Astrocyte (in vitro differentiated cells and primary cell): ENCODE data around the gene POLD2. TPM values are rescaled to one million over a fixed set of nuclear protein-coding genes. Genes with fewer than 3 reads are reported as not detected.
"Not testable (repeated sequence)": the region's sequence is repeated elsewhere in the genome, so short reads cannot be mapped to it uniquely, and the experiment has no call there.

Experiments used
- DNase-seq: peaks from one replicate; pipeline ENCODE4 v3.0.0-alpha.2; 2010; ENCODE audit warnings: low read depth
- FAIRE-seq: peaks from 2 replicates; lab custom pipeline; 2011; peaks lifted over from hg19 to GRCh38; lab: Jason Lieb, UNC
- H2AFZ ChIP-seq: 2 replicates; pipeline ENCODE4 v1.6.0; 2012; ENCODE audit warnings: low read depth, low read length, inconsistent platforms
- H3K27ac ChIP-seq: 2 replicates; pipeline ENCODE4 v1.5.1; 2011; ENCODE audit warnings: low read depth, low read length, inconsistent platforms
- H3K27me3 ChIP-seq: 2 replicates; pipeline ENCODE4 v1.6.0; 2011; ENCODE audit warnings: low read length, inconsistent platforms; ENCODE audit not compliant: insufficient read depth
- H3K36me3 ChIP-seq: 2 replicates; pipeline ENCODE4 v1.5.1; 2011; ENCODE audit warnings: low read length, inconsistent platforms; ENCODE audit not compliant: insufficient read depth
- H3K4me1 ChIP-seq: 2 replicates; pipeline ENCODE4 v1.5.1; 2011; ENCODE audit warnings: low read length, inconsistent platforms; ENCODE audit not compliant: insufficient read depth
- H3K4me2 ChIP-seq: 2 replicates; pipeline ENCODE4 v1.6.0; 2012; ENCODE audit warnings: low read length, inconsistent platforms
- H3K4me3 ChIP-seq: 2 replicates; pipeline ENCODE4 v1.5.1; 2011; ENCODE audit warnings: low read depth, mild to moderate bottlenecking, low read length, inconsistent platforms; ENCODE audit not compliant: insufficient read depth
- H3K79me2 ChIP-seq: 2 replicates; pipeline ENCODE4 v1.6.0; 2012; ENCODE audit warnings: mild to moderate bottlenecking, low read length, inconsistent platforms; ENCODE audit not compliant: insufficient read depth
- H3K9ac ChIP-seq: 2 replicates; pipeline ENCODE4 v1.6.0; 2012; ENCODE audit warnings: mild to moderate bottlenecking, low read length, inconsistent platforms
- H3K9me3 ChIP-seq: 2 replicates; pipeline ENCODE4 v1.5.1; 2012; ENCODE audit warnings: low read depth, mild to moderate bottlenecking, low read length, inconsistent platforms; ENCODE audit not compliant: insufficient read depth
- H4K20me1 ChIP-seq: 2 replicates; pipeline ENCODE4 v1.6.0; 2012; ENCODE audit warnings: low read length, inconsistent platforms; ENCODE audit not compliant: insufficient read depth
- H3K27ac Mint-ChIP-seq: one replicate; pipeline ENCODE4 v1.8.0; 2021; ENCODE audit warnings: mild to moderate bottlenecking, mixed read lengths; ENCODE audit not compliant: unreplicated experiment
- H3K27me3 Mint-ChIP-seq: one replicate; pipeline ENCODE4 v1.8.0; 2021; ENCODE audit warnings: low read depth, mixed read lengths; ENCODE audit not compliant: unreplicated experiment
- H3K36me3 Mint-ChIP-seq: one replicate; pipeline ENCODE4 v1.8.0; 2021; ENCODE audit warnings: low read depth, mixed read lengths; ENCODE audit not compliant: unreplicated experiment
- H3K4me1 Mint-ChIP-seq: one replicate; pipeline ENCODE4 v1.8.0; 2021; ENCODE audit warnings: low read depth, mixed read lengths; ENCODE audit not compliant: unreplicated experiment
- H3K4me3 Mint-ChIP-seq: one replicate; pipeline ENCODE4 v1.8.0; 2021; ENCODE audit warnings: mild to moderate bottlenecking, moderate library complexity, mixed read lengths; ENCODE audit not compliant: unreplicated experiment
- H3K9me3 Mint-ChIP-seq: one replicate; pipeline ENCODE4 v1.8.0; 2021; ENCODE audit warnings: mild to moderate bottlenecking, mixed read lengths; ENCODE audit not compliant: unreplicated experiment
- EZH2 ChIP-seq: IDR thresholded peaks from 2 replicates; pipeline ENCODE4 v1.6.1; 2012; ENCODE audit warnings: mild to moderate bottlenecking, low read length, inconsistent platforms; ENCODE audit not compliant: insufficient read depth
- total RNA-seq: library from RNA; stranded (reverse); gene quantifications from 2 replicates; pipeline ENCODE4 v1.2.1, GENCODE V29; 2021
- TF ChIP-seq, protein P1 (sequence below): IDR thresholded peaks from 2 replicates; pipeline ENCODE4 v1.5.1; 2011; ENCODE audit warnings: low read depth, mild to moderate bottlenecking, inconsistent platforms, low read length, moderate library complexity; ENCODE audit not compliant: insufficient read depth

Gene POLD2
- total RNA-seq, 1 donor from 2014 or later = 67.7 TPM

DNA sequence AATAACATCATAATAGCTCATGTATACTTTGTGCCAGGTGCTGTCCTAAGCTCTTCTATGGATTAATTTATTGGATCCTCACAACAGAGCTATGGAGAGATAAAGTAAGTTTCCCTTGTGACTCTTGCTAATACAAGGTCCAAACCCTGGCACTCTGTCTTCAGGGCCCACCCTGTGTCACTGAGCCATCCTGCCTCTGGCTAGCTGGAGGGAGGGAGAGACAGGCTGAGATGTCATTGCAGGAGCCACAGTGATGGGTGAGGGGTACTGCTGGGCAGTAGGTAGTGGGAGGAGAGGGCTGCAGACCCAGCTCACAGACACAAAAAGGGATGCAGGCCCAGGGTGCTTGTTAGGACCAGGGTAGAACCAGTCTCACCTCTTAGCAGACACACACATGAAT lies 49.0 kb upstream of the POLD2 start:
- Histone ChIP-seq H3K9me3 (no peaks in the 10 kb centered on the region), H3K9ac (no peak overlapping the region), H2AFZ (no peak overlapping the region), H3K36me3 (no peaks in the 10 kb centered on the region), H3K4me2 (no peak overlapping the region), H3K4me3 (no peak overlapping the region), H3K4me1 (peaks cover 4% of the 10 kb centered on the region), H3K27me3 (no peaks in the 10 kb centered on the region), H3K79me2 (no peaks in the 10 kb centered on the region), H3K27ac (no peak overlapping the region), H4K20me1 (no peaks in the 10 kb centered on the region)
- peaks cover 3% of the 10 kb centered on the region for H3K4me1 Mint-ChIP-seq
- FAIRE-seq (no peak), DNase-seq (no peak)
- H3K4me3 Mint-ChIP-seq = no peak overlapping the region
- H3K36me3 Mint-ChIP-seq = peaks cover 8% of the 10 kb centered on the region
- peaks cover 8% of the 10 kb centered on the region for H3K9me3 Mint-ChIP-seq
- TF ChIP-seq, protein P1, sequence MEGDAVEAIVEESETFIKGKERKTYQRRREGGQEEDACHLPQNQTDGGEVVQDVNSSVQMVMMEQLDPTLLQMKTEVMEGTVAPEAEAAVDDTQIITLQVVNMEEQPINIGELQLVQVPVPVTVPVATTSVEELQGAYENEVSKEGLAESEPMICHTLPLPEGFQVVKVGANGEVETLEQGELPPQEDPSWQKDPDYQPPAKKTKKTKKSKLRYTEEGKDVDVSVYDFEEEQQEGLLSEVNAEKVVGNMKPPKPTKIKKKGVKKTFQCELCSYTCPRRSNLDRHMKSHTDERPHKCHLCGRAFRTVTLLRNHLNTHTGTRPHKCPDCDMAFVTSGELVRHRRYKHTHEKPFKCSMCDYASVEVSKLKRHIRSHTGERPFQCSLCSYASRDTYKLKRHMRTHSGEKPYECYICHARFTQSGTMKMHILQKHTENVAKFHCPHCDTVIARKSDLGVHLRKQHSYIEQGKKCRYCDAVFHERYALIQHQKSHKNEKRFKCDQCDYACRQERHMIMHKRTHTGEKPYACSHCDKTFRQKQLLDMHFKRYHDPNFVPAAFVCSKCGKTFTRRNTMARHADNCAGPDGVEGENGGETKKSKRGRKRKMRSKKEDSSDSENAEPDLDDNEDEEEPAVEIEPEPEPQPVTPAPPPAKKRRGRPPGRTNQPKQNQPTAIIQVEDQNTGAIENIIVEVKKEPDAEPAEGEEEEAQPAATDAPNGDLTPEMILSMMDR = no peak
- no peak for TF ChIP-seq EZH2
- no peak overlapping the region for H3K27ac Mint-ChIP-seq
- peaks cover 11% of the 10 kb centered on the region for H3K27me3 Mint-ChIP-seq

DNA sequence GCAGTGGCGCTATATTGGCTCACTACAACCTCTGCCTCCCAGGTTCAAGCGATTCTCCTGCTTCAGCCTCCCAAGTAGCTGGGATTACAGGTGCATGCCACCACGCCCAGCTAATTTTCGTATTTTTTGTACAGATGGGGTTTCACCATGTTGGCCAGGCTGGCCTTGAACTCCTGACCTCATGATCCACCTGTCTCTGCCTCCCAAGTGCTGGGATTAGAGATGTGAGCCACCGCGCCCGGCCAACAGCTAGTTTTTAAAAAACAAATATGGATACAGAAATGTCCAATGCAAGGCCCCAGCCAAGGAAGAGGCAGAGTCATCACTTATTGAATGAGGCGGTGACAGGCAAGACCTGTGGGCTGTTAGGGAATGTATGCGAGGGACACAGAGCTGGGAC lies 48.6 kb upstream of the POLD2 start:
- not testable (repeated sequence) for H3K9me3 Mint-ChIP-seq, H3K36me3 Mint-ChIP-seq, H3K4me1 Mint-ChIP-seq, H3K27ac Mint-ChIP-seq, FAIRE-seq, H3K4me3 ChIP-seq, H3K27ac ChIP-seq, DNase-seq, H2AFZ ChIP-seq, H3K4me3 Mint-ChIP-seq, H3K4me2 ChIP-seq, H3K27me3 ChIP-seq, H3K9ac ChIP-seq, H4K20me1 ChIP-seq, H3K36me3 ChIP-seq, H3K9me3 ChIP-seq, H3K4me1 ChIP-seq, H3K79me2 ChIP-seq
- peaks cover 11% of the 10 kb centered on the region for H3K27me3 Mint-ChIP-seq

DNA sequence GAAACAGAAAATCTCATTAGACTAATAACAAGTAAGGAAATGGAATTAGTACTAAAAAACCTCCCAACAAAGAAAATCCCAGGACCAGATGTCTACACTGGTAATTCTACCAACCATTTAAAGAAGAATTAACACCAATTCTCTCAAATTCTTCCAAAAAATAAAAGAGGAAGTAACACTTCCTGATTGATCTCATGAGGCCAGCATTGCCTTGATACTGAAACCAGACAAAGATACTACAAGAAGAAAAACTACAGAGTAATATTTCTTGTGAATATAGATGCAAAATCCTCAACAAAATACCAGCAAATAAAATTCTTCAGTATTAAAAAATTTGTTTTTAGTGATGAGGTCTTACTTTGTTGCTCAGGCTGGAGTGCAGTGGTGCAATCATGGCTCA lies 44.6 kb upstream of the POLD2 start:
- Histone ChIP-seq H3K27me3 (no peaks in the 10 kb centered on the region), H4K20me1 (no peaks in the 10 kb centered on the region), H2AFZ (no peak overlapping the region), H3K79me2 (no peaks in the 10 kb centered on the region), H3K27ac (no peak overlapping the region), H3K36me3 (no peaks in the 10 kb centered on the region), H3K4me3 (no peak overlapping the region), H3K4me2 (no peak overlapping the region), H3K9ac (no peak overlapping the region), H3K9me3 (no peaks in the 10 kb centered on the region), H3K4me1 (peaks cover 11% of the 10 kb centered on the region)
- Mint-ChIP-seq H3K4me3 (no peak overlapping the region), H3K36me3 (peaks cover 2% of the 10 kb centered on the region), H3K27ac (no peak overlapping the region), H3K27me3 (peaks cover 4% of the 10 kb centered on the region), H3K4me1 (peaks cover 18% of the 10 kb centered on the region), H3K9me3 (peaks cover 5% of the 10 kb centered on the region)
- no peak for TF ChIP-seq EZH2
- TF ChIP-seq, protein P1 = no peak
- FAIRE-seq = no peak
- no peak for DNase-seq
